ENCODE measurements around the gene UTS2B.

GRCh38 chr3:191380001-191380400, 49.7 kb upstream of the UTS2B start:
- no peak for TF ChIP-seq POLR2A (IDR thresholded peaks at IDR 0.05)
- TF ChIP-seq, protein P1, sequence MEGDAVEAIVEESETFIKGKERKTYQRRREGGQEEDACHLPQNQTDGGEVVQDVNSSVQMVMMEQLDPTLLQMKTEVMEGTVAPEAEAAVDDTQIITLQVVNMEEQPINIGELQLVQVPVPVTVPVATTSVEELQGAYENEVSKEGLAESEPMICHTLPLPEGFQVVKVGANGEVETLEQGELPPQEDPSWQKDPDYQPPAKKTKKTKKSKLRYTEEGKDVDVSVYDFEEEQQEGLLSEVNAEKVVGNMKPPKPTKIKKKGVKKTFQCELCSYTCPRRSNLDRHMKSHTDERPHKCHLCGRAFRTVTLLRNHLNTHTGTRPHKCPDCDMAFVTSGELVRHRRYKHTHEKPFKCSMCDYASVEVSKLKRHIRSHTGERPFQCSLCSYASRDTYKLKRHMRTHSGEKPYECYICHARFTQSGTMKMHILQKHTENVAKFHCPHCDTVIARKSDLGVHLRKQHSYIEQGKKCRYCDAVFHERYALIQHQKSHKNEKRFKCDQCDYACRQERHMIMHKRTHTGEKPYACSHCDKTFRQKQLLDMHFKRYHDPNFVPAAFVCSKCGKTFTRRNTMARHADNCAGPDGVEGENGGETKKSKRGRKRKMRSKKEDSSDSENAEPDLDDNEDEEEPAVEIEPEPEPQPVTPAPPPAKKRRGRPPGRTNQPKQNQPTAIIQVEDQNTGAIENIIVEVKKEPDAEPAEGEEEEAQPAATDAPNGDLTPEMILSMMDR (IDR thresholded peaks at IDR 0.05), result no peak
